Measurements from ENCODE around the gene ZYX. TPM values are rescaled to one million over a fixed set of nuclear protein-coding genes. Genes with fewer than 3 reads are reported as not detected.

ZYX gene
- 271 TPM for polyA plus RNA-seq (2013, experiment 1 of 2)
- 222 TPM for polyA plus RNA-seq (2013, experiment 2 of 2)

- peak within 1 kb of the TSS; percentile 97 for H3K4me3 ChIP-seq (ENCODE audit: extremely low read depth, insufficient read depth, low read length, poor library complexity, severe bottlenecking)
- peaks cover 41% of the 10 kb centered on the region for H3K36me3 ChIP-seq (ENCODE audit: control insufficient read depth, insufficient read depth, low read length)
- peaks cover 45% of the 10 kb centered on the region for H3K4me1 ChIP-seq (ENCODE audit: control insufficient read depth, insufficient read depth, low read length, poor library complexity, severe bottlenecking)
- peak within 1 kb of the TSS; percentile 99 for H3K27ac ChIP-seq (ENCODE audit: low read depth, low read length, severe bottlenecking)
- whole genome bisulfite sequencing, 2 experiments (ENCODE audit: insufficient coverage in 2 of 2): 0 to 1% methylated on average over 21 to 45 of the region's 72 CpGs
- peaks cover 3% of the 10 kb centered on the region for H3K9me3 ChIP-seq (ENCODE audit: control insufficient read depth, low read length)
These were observed at the start of gene ZYX for GRCh38 chr7:143380646-143381426. Gene ZYX (plus strand): TSS chr7:143381345. CDS start chr7:143381572, 227 bp downstream.

GRCh38 chr7:143334244-143334643, 46.9 kb upstream of the ZYX start:
- Histone ChIP-seq H3K4me3 (ENCODE audit: extremely low read depth, insufficient read depth, low read length, poor library complexity, severe bottlenecking) (no peak overlapping the region), H3K4me1 (ENCODE audit: control insufficient read depth, insufficient read depth, low read length, poor library complexity, severe bottlenecking) (no peaks in the 10 kb centered on the region), H3K27ac (ENCODE audit: low read depth, low read length, severe bottlenecking) (no peak overlapping the region), H3K36me3 (ENCODE audit: control insufficient read depth, insufficient read depth, low read length) (no peaks in the 10 kb centered on the region), H3K9me3 (ENCODE audit: control insufficient read depth, low read length) (no peaks in the 10 kb centered on the region)
- no CpG with 5 or more reads among the region's 1 CpG for WGBS, 2 experiments (ENCODE audit: insufficient coverage in 2 of 2)

GRCh38 chr7:143337216-143337615, 43.9 kb upstream of the ZYX start:
- WGBS, 2 experiments (ENCODE audit: insufficient coverage in 2 of 2): 83% methylated on average over 2 of the region's 3 CpGs; no CpG with 5 or more reads in 1 of the 2 experiments
- H3K27ac ChIP-seq (ENCODE audit: low read depth, low read length, severe bottlenecking): no peak overlapping the region
- no peaks in the 10 kb centered on the region for H3K36me3 ChIP-seq (ENCODE audit: control insufficient read depth, insufficient read depth, low read length)
- H3K4me3 ChIP-seq (ENCODE audit: extremely low read depth, insufficient read depth, low read length, poor library complexity, severe bottlenecking): no peak overlapping the region
- H3K4me1 ChIP-seq (ENCODE audit: control insufficient read depth, insufficient read depth, low read length, poor library complexity, severe bottlenecking): no peaks in the 10 kb centered on the region
- H3K9me3 ChIP-seq (ENCODE audit: control insufficient read depth, low read length): no peaks in the 10 kb centered on the region

GRCh38 chr7:143341842-143342241, 39.3 kb upstream of the ZYX start:
- H3K9me3 ChIP-seq (ENCODE audit: control insufficient read depth, low read length): no peaks in the 10 kb centered on the region
- no peaks in the 10 kb centered on the region for H3K36me3 ChIP-seq (ENCODE audit: control insufficient read depth, insufficient read depth, low read length)
- no peak overlapping the region for H3K4me3 ChIP-seq (ENCODE audit: extremely low read depth, insufficient read depth, low read length, poor library complexity, severe bottlenecking)
- H3K4me1 ChIP-seq (ENCODE audit: control insufficient read depth, insufficient read depth, low read length, poor library complexity, severe bottlenecking): no peaks in the 10 kb centered on the region
- H3K27ac ChIP-seq (ENCODE audit: low read depth, low read length, severe bottlenecking): no peak overlapping the region
- WGBS, 2 experiments (ENCODE audit: insufficient coverage in 2 of 2): 97 to 99% methylated on average over 7 of the region's 8 CpGs

- whole genome bisulfite sequencing, 2 experiments (ENCODE audit: insufficient coverage in 2 of 2): 72 to 87% methylated on average over 2 of the region's 3 CpGs
- Histone ChIP-seq H3K9me3 (ENCODE audit: control insufficient read depth, low read length) (no peaks in the 10 kb centered on the region), H3K36me3 (ENCODE audit: control insufficient read depth, insufficient read depth, low read length) (no peaks in the 10 kb centered on the region), H3K27ac (ENCODE audit: low read depth, low read length, severe bottlenecking) (no peak overlapping the region), H3K4me1 (ENCODE audit: control insufficient read depth, insufficient read depth, low read length, poor library complexity, severe bottlenecking) (no peaks in the 10 kb centered on the region), H3K4me3 (ENCODE audit: extremely low read depth, insufficient read depth, low read length, poor library complexity, severe bottlenecking) (no peak overlapping the region)
These were observed 37.5 kb upstream of the ZYX start for GRCh38 chr7:143343596-143343995.

GRCh38 chr7:143345428-143345900, 35.7 kb upstream of the ZYX start:
- no peaks in the 10 kb centered on the region for H3K9me3 ChIP-seq (ENCODE audit: control insufficient read depth, low read length)
- H3K4me3 ChIP-seq (ENCODE audit: extremely low read depth, insufficient read depth, low read length, poor library complexity, severe bottlenecking): peak overlapping the region; percentile 14
- WGBS, 2 experiments (ENCODE audit: insufficient coverage in 2 of 2): 7 to 8% methylated on average over 23 to 35 of the region's 35 CpGs
- no peaks in the 10 kb centered on the region for H3K36me3 ChIP-seq (ENCODE audit: control insufficient read depth, insufficient read depth, low read length)
- H3K27ac ChIP-seq (ENCODE audit: low read depth, low read length, severe bottlenecking): no peak overlapping the region
- H3K4me1 ChIP-seq (ENCODE audit: control insufficient read depth, insufficient read depth, low read length, poor library complexity, severe bottlenecking): no peaks in the 10 kb centered on the region

GRCh38 chr7:143346018-143346417, 35.1 kb upstream of the ZYX start:
- H3K27ac ChIP-seq (ENCODE audit: low read depth, low read length, severe bottlenecking): no peak overlapping the region
- WGBS, 2 experiments (ENCODE audit: insufficient coverage in 2 of 2): 60 to 80% methylated on average over 1 of the region's 4 CpGs

GRCh38 chr7:143347950-143348349, 33.2 kb upstream of the ZYX start:
- Histone ChIP-seq H3K4me1 (ENCODE audit: control insufficient read depth, insufficient read depth, low read length, poor library complexity, severe bottlenecking) (peaks cover 3% of the 10 kb centered on the region), H3K27ac (ENCODE audit: low read depth, low read length, severe bottlenecking) (no peak overlapping the region), H3K36me3 (ENCODE audit: control insufficient read depth, insufficient read depth, low read length) (no peaks in the 10 kb centered on the region), H3K9me3 (ENCODE audit: control insufficient read depth, low read length) (no peaks in the 10 kb centered on the region), H3K4me3 (ENCODE audit: extremely low read depth, insufficient read depth, low read length, poor library complexity, severe bottlenecking) (no peak overlapping the region)
- WGBS, 2 experiments (ENCODE audit: insufficient coverage in 2 of 2): 40 to 100% methylated on average over 1 to 2 of the region's 5 CpGs

More at GRCh38 chr7:143346018-143346417, 35.1 kb upstream of the ZYX start:
- no peaks in the 10 kb centered on the region for H3K9me3 ChIP-seq (ENCODE audit: control insufficient read depth, low read length)
- no peaks in the 10 kb centered on the region for H3K36me3 ChIP-seq (ENCODE audit: control insufficient read depth, insufficient read depth, low read length)
- H3K4me3 ChIP-seq (ENCODE audit: extremely low read depth, insufficient read depth, low read length, poor library complexity, severe bottlenecking): no peak overlapping the region
- H3K4me1 ChIP-seq (ENCODE audit: control insufficient read depth, insufficient read depth, low read length, poor library complexity, severe bottlenecking): peaks cover 2% of the 10 kb centered on the region

GRCh38 chr7:143351060-143351459, 30.1 kb upstream of the ZYX start:
- Histone ChIP-seq H3K36me3 (ENCODE audit: control insufficient read depth, insufficient read depth, low read length) (no peaks in the 10 kb centered on the region), H3K9me3 (ENCODE audit: control insufficient read depth, low read length) (no peaks in the 10 kb centered on the region), H3K27ac (ENCODE audit: low read depth, low read length, severe bottlenecking) (no peak overlapping the region), H3K4me3 (ENCODE audit: extremely low read depth, insufficient read depth, low read length, poor library complexity, severe bottlenecking) (no peak overlapping the region), H3K4me1 (ENCODE audit: control insufficient read depth, insufficient read depth, low read length, poor library complexity, severe bottlenecking) (peaks cover 3% of the 10 kb centered on the region)
- 78 to 80% methylated on average over 3 to 5 of the region's 5 CpGs for WGBS, 2 experiments (ENCODE audit: insufficient coverage in 2 of 2)

GRCh38 chr7:143351574-143351973, 29.6 kb upstream of the ZYX start:
- 87 to 97% methylated on average over 3 to 5 of the region's 9 CpGs for whole genome bisulfite sequencing, 2 experiments (ENCODE audit: insufficient coverage in 2 of 2)
- peaks cover 3% of the 10 kb centered on the region for H3K4me1 ChIP-seq (ENCODE audit: control insufficient read depth, insufficient read depth, low read length, poor library complexity, severe bottlenecking)
- no peaks in the 10 kb centered on the region for H3K36me3 ChIP-seq (ENCODE audit: control insufficient read depth, insufficient read depth, low read length)
- H3K27ac ChIP-seq (ENCODE audit: low read depth, low read length, severe bottlenecking): no peak overlapping the region
- H3K4me3 ChIP-seq (ENCODE audit: extremely low read depth, insufficient read depth, low read length, poor library complexity, severe bottlenecking): no peak overlapping the region
- no peaks in the 10 kb centered on the region for H3K9me3 ChIP-seq (ENCODE audit: control insufficient read depth, low read length)

GRCh38 chr7:143352531-143353002, 28.6 kb upstream of the ZYX start:
- WGBS, 2 experiments (ENCODE audit: insufficient coverage in 2 of 2): 74 to 78% methylated on average over 10 to 11 of the region's 11 CpGs
- no peak overlapping the region for H3K27ac ChIP-seq (ENCODE audit: low read depth, low read length, severe bottlenecking)
- peaks cover 3% of the 10 kb centered on the region for H3K36me3 ChIP-seq (ENCODE audit: control insufficient read depth, insufficient read depth, low read length)
- H3K4me3 ChIP-seq (ENCODE audit: extremely low read depth, insufficient read depth, low read length, poor library complexity, severe bottlenecking): no peak overlapping the region
- H3K4me1 ChIP-seq (ENCODE audit: control insufficient read depth, insufficient read depth, low read length, poor library complexity, severe bottlenecking): peaks cover 3% of the 10 kb centered on the region
- no peaks in the 10 kb centered on the region for H3K9me3 ChIP-seq (ENCODE audit: control insufficient read depth, low read length)
